DMS53 (cell line): ENCODE results near the gene RYR3.
A peak's percentile ranks its signal among the peaks of the same experiment; 100 is the strongest.

Experiments used
- DNase-seq: peaks from one replicate; lab custom pipeline; 2025; lab: John Stamatoyannopoulos, UW

The RYR3 gene

DNA sequence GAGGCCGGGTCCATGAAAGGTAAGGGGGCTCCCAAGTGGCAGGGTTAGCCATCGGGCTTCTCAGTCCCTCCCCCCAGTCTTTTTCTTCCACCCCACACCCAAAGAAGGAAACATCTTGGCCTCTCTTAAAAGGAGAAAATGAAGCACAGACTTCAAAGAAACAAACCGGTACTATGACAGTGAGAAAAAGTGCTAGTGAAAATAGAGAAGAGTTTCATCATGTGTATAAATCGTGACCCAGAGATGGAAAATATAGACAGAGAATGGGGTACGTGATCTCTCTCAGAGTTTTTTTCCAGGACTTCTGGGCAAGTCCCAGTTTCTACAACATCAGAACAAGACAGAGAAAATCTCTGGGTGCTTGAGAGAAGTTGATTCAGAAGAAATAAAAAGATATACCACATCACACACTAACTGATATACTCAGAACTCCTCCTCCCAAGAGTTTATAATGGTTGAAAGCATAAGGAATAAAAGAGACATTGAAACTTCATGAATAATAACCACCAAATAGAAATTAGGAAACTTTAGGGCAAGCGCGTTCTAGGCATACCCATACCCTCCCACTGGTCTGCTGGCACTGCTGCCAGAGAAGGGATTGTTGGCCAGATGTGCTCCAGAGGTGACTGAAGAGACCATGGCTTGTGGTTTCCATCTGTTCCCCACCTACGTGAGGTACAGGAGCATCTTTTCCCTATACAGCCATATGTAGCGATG lies 338.6 kb downstream of the RYR3 start:
- DNase-seq, result no peak

DNA sequence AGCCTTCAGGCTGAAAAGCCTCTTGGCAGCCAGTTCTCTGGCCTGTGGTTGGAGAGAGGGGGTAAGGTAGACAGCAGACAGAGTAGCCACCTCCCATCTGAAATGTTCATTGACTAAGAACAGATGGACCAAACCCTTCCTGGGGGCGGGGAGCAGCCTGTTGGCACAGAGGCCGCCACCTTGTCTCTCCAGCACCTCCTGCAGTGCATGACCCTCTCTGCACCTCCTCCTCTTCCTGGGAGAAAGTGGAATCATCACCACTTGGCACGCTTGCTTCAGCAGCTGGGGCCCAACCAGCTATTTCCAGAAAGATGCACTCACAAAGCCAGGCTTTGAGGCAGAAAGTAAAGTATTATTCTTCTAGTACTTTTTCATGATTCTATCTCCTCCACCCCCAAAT lies 344.1 kb downstream of the RYR3 start:
- peak; percentile 2 for DNase-seq

GRCh38 chr15:33655488-33655887 lies 344.7 kb downstream of the RYR3 start:
- no peak for DNase-seq

- no peak for DNase-seq
Observed at GRCh38 chr15:33656168-33656567, 345.4 kb downstream of the RYR3 start.

GRCh38 chr15:33660151-33660550 lies 349.4 kb downstream of the RYR3 start:
- no peak for DNase-seq

GRCh38 chr15:33662014-33662413 lies 351.2 kb downstream of the RYR3 start:
- DNase-seq, result no peak

GRCh38 chr15:33664947-33665346 lies 354.2 kb downstream of the RYR3 start:
- DNase-seq, result no peak

GRCh38 chr15:33670567-33670966 lies 359.8 kb downstream of the RYR3 start:
- DNase-seq, result no peak

- no peak for DNase-seq
Observed at GRCh38 chr15:33671456-33671855, 360.7 kb downstream of the RYR3 start.

DNA sequence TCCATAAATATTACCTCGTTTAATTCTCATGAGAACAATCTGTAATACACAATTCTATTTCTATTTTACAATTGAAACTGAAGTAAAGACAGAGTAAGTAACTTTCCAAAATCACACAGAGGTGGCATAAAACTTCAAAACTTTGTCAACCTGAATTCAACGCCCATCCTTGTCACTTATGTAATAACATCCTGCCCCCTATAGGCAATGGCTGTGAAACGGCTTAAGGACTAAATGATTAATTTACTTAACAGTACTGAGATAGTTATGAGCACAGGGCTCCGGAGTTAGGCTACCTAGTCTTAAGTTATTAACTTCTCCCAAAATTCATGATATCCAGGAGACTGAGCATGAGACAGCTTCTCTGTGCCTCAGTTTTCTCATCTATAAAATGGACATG lies 364.5 kb downstream of the RYR3 start:
- peak; percentile 28 for DNase-seq

DNA sequence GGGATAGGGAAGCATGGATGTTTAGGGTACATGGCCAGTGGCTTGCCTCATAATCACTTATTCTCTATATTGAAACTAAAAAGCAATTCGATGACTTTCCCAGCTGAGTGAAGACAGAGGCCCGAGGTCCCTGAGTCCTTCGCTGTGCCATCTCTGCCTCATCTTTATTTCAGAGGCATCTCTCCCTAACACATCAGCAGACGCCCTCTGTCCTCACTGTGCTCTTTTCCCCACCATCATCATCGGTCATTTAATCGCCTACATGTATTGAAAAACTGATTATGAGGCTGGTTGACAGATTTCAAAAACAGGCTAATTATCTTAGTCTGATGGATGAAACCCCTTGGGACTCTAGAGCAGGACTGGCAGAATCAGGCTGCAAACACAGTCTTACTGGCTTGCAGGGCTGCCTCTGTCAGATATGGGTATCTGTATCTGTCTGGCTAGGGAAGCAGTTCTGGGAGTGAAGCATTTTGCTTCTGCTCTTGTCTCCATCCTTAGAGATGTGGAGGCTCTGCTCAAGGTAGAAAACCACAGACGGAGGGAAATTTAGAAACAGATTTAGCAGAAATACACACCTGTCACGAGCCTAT lies 366.6 kb downstream of the RYR3 start:
- DNase-seq, result no peak

- no peak for DNase-seq
Observed at GRCh38 chr15:33678176-33678575, 367.4 kb downstream of the RYR3 start.

- no peak for DNase-seq
Observed at GRCh38 chr15:33678602-33679001, 367.8 kb downstream of the RYR3 start.

- no peak for DNase-seq
Observed at GRCh38 chr15:33679061-33679460, 368.3 kb downstream of the RYR3 start.

GRCh38 chr15:33680336-33680735 lies 369.6 kb downstream of the RYR3 start:
- DNase-seq, result no peak

DNA sequence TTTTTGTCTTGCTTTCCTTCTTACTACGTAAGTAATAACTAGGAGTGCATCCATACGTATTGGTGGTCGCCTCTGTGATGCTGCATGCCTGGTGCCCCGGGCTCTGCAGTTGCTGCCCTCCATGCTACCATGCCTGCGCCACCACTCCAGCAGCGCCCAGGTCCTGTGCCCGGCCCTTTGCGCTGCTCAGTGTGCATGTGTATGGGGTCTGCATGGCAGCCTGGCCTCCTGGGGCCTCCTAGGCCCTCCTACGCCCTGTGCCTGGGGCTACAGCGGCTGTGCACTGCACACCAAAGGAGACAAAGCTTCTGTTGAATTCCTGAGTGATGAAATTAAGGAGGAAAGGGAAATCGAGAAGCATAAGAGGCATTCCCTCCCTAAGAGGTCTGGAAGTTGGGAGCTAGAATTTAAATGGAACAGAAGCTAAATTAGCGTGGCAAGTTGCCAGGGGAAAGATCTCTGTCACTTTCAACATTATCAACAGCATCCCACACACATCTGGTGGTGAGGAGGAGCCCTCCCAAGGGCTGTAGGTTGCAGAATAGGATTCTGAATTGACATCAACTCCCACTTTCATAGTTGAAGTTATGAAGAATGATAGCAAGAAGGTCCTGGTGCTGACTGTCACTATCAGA lies 382.5 kb downstream of the RYR3 start:
- no peak for DNase-seq

DNA sequence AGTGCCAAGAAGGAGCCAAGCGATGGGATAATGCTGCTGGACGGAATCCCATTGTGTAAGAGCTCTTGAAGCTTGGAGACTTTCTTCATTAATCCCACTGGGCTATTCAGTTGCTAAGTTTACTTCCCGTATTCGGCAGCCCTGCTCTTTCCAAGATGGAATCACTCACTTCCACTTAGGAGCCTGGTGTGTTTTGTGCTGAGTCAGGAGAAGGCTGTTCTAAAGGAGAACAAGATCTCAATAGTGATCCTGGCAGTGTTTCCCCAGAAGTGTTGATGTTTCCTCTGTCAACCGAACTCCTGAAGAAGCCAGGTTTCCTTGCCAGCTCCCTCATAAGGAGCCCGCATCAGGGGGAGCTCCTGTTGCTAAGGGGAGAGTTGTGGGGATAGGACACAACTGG lies 387.4 kb downstream of the RYR3 start:
- DNase-seq, result no peak

- DNase-seq, result no peak
Observed at GRCh38 chr15:33699145-33699544, 388.4 kb downstream of the RYR3 start.

GRCh38 chr15:33699691-33700447 lies 389.1 kb downstream of the RYR3 start:
- DNase-seq, result peak; percentile 8

- DNase-seq, result peak; percentile 69
Observed at GRCh38 chr15:33700695-33701303, 390.0 kb downstream of the RYR3 start.

DNA sequence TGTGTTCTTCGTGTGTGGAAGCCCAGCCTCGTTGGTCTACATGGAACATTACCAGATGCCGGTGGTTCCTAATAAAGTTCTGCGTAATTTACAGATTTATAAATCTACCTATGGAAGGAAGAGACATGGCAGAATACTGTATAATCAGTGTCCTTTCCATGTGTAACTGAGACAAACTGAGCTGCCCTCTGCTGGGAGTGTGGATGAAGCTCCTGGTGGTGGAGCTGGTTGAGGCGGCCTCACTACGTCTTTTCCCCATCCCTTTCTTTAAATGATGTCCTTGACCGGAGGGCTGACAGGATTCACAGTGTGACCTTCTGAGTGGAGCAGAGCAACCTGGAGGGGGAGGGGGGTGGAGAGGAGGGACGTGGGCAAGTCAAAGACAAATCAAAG lies 390.5 kb downstream of the RYR3 start:
- DNase-seq, result no peak

DNA sequence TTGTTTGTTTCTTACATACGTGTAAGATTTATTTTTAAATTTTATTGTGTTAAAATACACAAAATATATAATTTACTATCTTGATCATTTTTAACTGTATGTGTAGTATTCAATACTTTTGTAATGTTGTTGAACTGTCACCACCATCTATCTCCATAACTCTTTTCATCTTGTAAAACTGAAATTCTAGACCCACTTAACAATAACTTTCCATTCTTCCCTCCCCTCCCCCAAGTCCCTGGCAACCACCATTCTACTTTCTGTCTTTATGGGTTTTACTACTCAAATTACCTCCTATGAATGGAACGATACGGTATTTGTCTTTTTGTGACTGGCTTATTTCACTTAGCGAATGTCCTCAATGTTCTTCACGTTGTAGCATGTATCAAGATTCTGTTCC lies 395.4 kb downstream of the RYR3 start:
- no peak for DNase-seq
